ENCODE results near the gene NWD2. TPM values are rescaled to one million over a fixed set of nuclear protein-coding genes. Genes with fewer than 3 reads are reported as not detected.

Gene NWD2
- total RNA-seq, 2 donors from 2014 or later, result not detected

DNA sequence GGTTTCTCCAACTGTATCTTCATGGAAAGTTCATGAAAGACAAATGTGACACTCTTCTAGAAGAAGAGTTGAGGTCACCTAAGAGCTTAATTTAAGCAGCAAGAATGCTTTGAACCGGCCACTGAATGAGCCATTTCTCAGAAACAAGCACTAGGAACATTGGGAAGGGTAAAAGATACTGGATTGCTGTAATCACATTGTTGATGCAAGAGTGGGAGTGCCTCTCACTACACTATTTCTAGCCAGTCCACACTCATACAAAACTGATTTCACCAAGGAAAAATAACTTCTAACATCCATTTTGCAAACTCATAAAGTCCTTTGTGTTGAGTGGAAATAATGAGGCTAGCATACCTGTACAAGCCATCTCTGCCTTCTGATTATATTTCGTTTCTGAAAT is 221.3 kb downstream of the NWD2 start:
- no peaks in the 10 kb centered on the region for H3K36me3 ChIP-seq (ENCODE audit: control insufficient read depth, insufficient read depth, low read length)
- H3K27me3 Mint-ChIP-seq (ENCODE audit: insufficient read depth), result no peaks in the 10 kb centered on the region
- no peaks in the 10 kb centered on the region for H3K36me3 Mint-ChIP-seq (ENCODE audit: low read depth)
- H3K27ac ChIP-seq (ENCODE audit: low read depth, low read length), result no peak overlapping the region
- H3K27ac Mint-ChIP-seq, result no peak overlapping the region
- H3K27me3 ChIP-seq (ENCODE audit: control insufficient read depth, insufficient read depth, low read length, poor library complexity, severe bottlenecking), result no peaks in the 10 kb centered on the region
- no peaks in the 10 kb centered on the region for H3K4me1 ChIP-seq (ENCODE audit: control insufficient read depth, insufficient read depth, low read length)
- H3K4me1 Mint-ChIP-seq, result peaks cover 2% of the 10 kb centered on the region
- no peaks in the 10 kb centered on the region for H3K9me3 ChIP-seq (ENCODE audit: control insufficient read depth, low read length)
- TF ChIP-seq, protein P1, sequence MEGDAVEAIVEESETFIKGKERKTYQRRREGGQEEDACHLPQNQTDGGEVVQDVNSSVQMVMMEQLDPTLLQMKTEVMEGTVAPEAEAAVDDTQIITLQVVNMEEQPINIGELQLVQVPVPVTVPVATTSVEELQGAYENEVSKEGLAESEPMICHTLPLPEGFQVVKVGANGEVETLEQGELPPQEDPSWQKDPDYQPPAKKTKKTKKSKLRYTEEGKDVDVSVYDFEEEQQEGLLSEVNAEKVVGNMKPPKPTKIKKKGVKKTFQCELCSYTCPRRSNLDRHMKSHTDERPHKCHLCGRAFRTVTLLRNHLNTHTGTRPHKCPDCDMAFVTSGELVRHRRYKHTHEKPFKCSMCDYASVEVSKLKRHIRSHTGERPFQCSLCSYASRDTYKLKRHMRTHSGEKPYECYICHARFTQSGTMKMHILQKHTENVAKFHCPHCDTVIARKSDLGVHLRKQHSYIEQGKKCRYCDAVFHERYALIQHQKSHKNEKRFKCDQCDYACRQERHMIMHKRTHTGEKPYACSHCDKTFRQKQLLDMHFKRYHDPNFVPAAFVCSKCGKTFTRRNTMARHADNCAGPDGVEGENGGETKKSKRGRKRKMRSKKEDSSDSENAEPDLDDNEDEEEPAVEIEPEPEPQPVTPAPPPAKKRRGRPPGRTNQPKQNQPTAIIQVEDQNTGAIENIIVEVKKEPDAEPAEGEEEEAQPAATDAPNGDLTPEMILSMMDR (conservative IDR thresholded peaks at IDR 0.05), result no peak
- H3K4me3 Mint-ChIP-seq, result no peak overlapping the region
- H3K4me3 ChIP-seq (ENCODE audit: low read length), result no peak overlapping the region
- no peaks in the 10 kb centered on the region for H3K9me3 Mint-ChIP-seq
- no peak overlapping the region for H3K9ac ChIP-seq (ENCODE audit: extremely low read depth, low read length, poor library complexity, severe bottlenecking)
- 96 to 100% methylated on average over 1 of the region's 2 CpGs for WGBS, 2 experiments (ENCODE audit: insufficient coverage in 1 of 2, insufficient read length in 1 of 2)
- DNase-seq, result no peak

DNA sequence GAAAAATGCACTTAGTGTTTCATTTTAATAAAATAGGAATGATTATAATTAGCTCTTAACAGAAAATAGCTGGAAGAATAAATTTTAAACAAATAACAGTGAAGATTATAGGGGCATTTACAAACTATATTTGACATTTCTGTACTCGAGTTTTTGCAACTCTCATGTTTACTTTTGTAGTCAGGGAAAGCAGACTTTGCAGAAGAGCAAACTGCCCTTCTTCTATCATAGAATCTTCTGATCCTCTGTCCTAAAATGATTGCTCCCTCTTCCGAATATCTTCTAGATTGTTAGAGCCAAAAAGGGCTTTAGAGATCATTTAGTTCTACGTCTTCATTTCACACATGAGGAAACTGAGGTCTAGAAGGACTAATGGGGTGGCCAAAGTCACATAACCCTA is 222.7 kb downstream of the NWD2 start:
- Mint-ChIP-seq H3K27ac (no peak overlapping the region), H3K4me1 (peaks cover 2% of the 10 kb centered on the region), H3K9me3 (no peaks in the 10 kb centered on the region), H3K27me3 (ENCODE audit: insufficient read depth) (no peaks in the 10 kb centered on the region), H3K36me3 (ENCODE audit: low read depth) (no peaks in the 10 kb centered on the region), H3K4me3 (no peak overlapping the region)
- Histone ChIP-seq H3K27me3 (ENCODE audit: control insufficient read depth, insufficient read depth, low read length, poor library complexity, severe bottlenecking) (no peaks in the 10 kb centered on the region), H3K4me1 (ENCODE audit: control insufficient read depth, insufficient read depth, low read length) (no peaks in the 10 kb centered on the region), H3K9ac (ENCODE audit: extremely low read depth, low read length, poor library complexity, severe bottlenecking) (no peak overlapping the region), H3K27ac (ENCODE audit: low read depth, low read length) (no peak overlapping the region), H3K36me3 (ENCODE audit: control insufficient read depth, insufficient read depth, low read length) (no peaks in the 10 kb centered on the region), H3K4me3 (ENCODE audit: low read length) (no peak overlapping the region), H3K9me3 (ENCODE audit: control insufficient read depth, low read length) (no peaks in the 10 kb centered on the region)
- WGBS, 2 experiments (ENCODE audit: insufficient coverage in 1 of 2, insufficient read length in 1 of 2), result 57% methylated on average over 3 of the region's 3 CpGs
- DNase-seq, result no peak
- TF ChIP-seq, protein P1 (conservative IDR thresholded peaks at IDR 0.05), result no peak

DNA sequence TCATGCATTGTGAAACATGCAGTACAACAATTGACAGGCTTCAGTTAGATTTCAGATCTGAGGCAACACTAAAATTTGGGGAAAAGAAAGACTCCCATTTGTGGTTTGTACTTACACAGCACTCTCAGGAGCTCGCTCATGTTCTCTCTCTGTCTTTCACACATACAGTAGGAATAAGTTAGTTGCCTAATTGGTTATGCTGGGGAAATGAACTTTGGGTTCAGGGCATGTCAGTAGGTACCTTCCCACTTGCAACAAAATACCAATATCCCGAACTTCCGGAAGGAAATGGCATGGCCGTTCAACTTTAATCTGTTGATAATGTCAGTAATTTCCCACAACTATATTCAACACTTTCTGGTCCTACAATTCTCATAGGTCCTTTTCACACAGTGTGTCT is 223.3 kb downstream of the NWD2 start:
- no peaks in the 10 kb centered on the region for H3K9me3 Mint-ChIP-seq
- H3K27me3 Mint-ChIP-seq (ENCODE audit: insufficient read depth), result no peaks in the 10 kb centered on the region
- H3K4me3 Mint-ChIP-seq, result no peak overlapping the region
- no peak for DNase-seq
- WGBS, 2 experiments (ENCODE audit: insufficient coverage in 1 of 2, insufficient read length in 1 of 2), result 92 to 100% methylated on average over 3 to 4 of the region's 4 CpGs
- H3K4me1 ChIP-seq (ENCODE audit: control insufficient read depth, insufficient read depth, low read length), result no peaks in the 10 kb centered on the region
- TF ChIP-seq, protein P1 (conservative IDR thresholded peaks at IDR 0.05), result no peak
- peaks cover 2% of the 10 kb centered on the region for H3K4me1 Mint-ChIP-seq
- H3K36me3 ChIP-seq (ENCODE audit: control insufficient read depth, insufficient read depth, low read length), result no peaks in the 10 kb centered on the region
- no peak overlapping the region for H3K27ac ChIP-seq (ENCODE audit: low read depth, low read length)
- H3K27ac Mint-ChIP-seq, result no peak overlapping the region
- H3K36me3 Mint-ChIP-seq (ENCODE audit: low read depth), result no peaks in the 10 kb centered on the region
- no peaks in the 10 kb centered on the region for H3K27me3 ChIP-seq (ENCODE audit: control insufficient read depth, insufficient read depth, low read length, poor library complexity, severe bottlenecking)
- no peak overlapping the region for H3K4me3 ChIP-seq (ENCODE audit: low read length)
- H3K9me3 ChIP-seq (ENCODE audit: control insufficient read depth, low read length), result no peaks in the 10 kb centered on the region
- H3K9ac ChIP-seq (ENCODE audit: extremely low read depth, low read length, poor library complexity, severe bottlenecking), result no peak overlapping the region
